GM21447 (cell line): ENCODE results near the gene HAVCR1.
"Not testable (repeated sequence)": the region's sequence is repeated elsewhere in the genome, so short reads cannot be mapped to it uniquely, and the experiment has no call there.

Source experiments
- ATAC-seq: cut with Tn5 transposase; IDR thresholded peaks from one replicate; pipeline ENCODE4 v1.9.1; 2021; ENCODE audit not compliant: unreplicated experiment

The HAVCR1 gene

GRCh38 chr5:157059093-157059539 lies at the start of gene HAVCR1:
TSS of gene HAVCR1 (minus strand) at chr5:157059116. CDS start at chr5:157057943, 1,173 bp downstream.
- no peak for ATAC-seq

DNA sequence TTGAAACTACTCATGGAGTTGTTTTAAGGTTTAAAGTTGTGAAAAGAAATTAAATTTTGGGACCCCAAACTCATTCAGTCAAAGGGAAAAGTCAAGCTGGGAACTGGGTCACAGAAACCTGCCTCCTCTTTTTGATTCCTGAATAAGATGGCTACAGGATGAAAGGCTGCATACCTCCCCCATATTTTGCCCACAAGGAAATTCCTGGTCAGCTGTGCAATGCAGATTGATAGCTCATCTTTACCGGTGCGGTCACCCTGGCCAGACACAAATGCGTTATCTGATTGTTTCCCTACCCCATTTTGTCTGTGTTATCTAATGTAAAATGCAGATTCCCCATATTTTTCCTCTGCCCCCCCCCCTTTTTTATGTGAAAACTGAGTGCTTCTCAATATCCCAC lies 48.6 kb upstream of the HAVCR1 start:
- ATAC-seq: no peak

DNA sequence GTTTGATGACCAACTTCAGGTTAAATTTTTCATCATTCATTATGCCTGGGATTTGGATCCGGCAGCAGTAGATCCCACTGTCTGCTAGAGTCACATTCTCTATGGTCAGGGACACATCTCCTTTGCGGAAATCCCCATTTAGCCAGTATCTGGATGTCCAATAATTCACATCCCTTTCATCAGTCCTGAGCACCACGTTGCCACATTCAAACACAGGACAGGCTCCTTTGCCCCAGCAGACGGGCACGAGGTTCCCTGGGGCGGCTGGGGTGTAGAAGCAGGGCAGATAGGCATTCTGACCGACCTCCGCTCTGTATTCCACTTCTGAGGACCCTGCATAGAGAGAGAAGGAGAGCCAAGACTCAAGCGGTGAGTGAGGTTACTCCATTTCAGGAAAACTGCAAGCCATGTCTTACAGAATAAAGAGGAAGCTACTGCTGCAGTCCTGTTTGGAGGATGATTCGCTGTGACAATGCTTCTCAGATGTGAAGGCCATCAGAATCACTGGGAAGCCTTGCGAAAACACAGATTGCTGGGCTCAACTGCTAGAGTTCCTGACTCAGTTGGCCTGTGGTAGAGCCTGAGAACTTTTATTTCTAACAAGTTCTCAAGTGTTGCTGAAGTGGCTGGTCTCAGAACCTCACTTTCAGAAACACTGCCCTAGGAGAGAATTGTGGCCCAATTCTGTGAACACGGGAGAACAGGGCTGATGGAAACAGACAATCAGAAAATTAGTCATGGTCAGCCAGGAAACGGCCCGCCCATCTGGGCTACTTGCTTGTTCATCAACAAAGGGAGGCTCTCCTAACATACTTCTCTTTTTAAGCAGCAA lies 47.9 kb upstream of the HAVCR1 start:
- no peak for ATAC-seq

DNA sequence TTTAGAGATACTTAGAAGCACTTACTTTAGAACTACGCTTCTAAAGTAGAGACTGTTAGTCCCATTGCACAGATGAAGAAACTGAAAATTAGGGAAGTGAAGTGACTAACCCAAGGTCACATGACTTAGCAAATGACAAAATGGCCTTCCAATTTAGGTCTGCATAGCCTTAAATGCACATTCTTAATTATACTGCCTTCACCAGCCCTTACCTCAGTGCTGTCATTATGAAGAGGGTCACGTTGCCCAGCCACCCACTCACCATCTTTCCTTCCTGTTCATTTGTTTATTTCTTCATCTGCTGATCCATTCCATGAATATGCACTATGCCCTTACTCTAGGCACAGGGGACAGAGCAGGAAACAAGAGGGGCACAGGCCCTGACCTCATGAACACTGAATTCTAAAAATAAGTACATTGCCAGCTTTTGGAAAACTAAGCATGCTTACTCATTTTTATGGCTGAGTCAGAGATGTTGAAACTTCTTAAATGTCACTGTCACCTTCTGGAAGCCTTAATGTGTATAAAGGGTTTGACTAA lies 41.3 kb upstream of the HAVCR1 start:
- ATAC-seq: peak; percentile 55

- ATAC-seq: peak; percentile 69
Measured at GRCh38 chr5:157088342-157088990, 29.6 kb upstream of the HAVCR1 start.

DNA sequence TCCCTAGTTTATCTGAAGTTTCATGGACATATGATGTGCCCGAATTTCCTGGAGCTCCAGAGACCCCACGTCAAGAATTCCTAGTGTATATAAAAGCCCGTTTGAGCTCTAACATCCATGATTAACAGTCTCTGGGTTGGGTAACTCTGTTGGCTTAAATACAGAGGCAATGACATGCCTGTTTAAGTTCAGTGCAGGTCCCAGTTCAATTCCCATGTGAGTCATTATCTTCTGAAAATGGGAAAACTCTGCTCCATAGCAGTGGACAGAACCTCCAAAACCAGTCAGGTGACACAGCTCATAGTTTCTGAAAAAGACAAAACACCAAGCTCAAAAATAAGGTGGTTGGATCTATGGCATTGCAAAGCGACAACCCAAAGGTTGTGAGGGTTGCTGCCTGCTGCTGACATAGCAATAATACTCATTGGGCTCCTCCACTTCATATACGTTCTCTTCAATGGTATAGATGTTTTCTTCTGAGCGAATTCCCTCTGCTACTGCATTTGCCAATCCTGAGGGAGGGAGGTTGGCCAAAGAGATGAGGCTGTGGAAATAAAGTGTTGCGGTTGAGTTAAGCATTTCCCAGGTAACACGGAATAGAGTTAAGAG lies 27.9 kb upstream of the HAVCR1 start:
- ATAC-seq: no peak

- ATAC-seq: no peak
Measured at GRCh38 chr5:157085930-157086329, 27.0 kb upstream of the HAVCR1 start.

DNA sequence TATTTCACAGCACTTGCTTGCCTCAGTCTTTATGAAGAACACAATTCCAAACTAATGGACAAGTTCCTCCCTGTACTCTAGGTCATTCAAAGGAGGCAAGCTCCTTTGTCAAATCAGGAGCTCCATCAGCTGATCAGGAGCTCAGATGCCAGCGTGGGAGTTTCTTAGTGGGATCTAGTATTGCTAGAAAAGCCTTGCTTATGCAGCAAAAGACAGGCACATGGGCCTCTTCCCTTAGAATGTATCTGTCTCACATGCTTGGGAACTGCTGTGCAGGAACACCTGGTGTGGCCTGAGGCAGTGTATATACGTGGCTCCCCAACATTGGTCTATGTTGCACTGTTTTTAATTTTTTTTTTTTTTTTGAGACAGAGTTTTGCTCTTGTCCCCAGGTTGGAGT lies 21.4 kb upstream of the HAVCR1 start:
- no peak for ATAC-seq

GRCh38 chr5:157076558-157076957 lies 17.6 kb upstream of the HAVCR1 start:
- ATAC-seq: no peak

GRCh38 chr5:157072508-157072907 lies 13.6 kb upstream of the HAVCR1 start:
- ATAC-seq: no peak

- no peak for ATAC-seq
Measured at GRCh38 chr5:157069949-157070348, 11.0 kb upstream of the HAVCR1 start.

DNA sequence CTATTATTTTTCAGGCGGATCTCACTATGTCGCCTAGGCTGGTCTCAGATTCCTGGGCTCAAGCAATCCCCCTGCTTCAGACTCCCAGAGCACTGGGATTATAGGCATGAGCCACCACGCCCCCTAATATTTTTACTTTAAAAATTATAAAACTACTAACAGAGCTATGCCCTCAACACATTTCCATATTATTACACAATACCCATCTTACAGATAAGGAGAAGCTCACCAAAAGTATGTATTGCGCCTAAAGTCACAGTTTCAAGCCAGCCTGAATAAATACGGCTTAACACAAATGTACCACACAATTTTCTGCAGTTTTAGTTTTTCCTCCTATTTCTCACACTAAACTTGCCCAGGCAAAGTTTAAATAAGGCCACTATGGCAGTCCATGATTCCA lies 9.9 kb upstream of the HAVCR1 start:
- ATAC-seq: no peak

GRCh38 chr5:157068339-157068738 lies 9.4 kb upstream of the HAVCR1 start:
- no peak for ATAC-seq

DNA sequence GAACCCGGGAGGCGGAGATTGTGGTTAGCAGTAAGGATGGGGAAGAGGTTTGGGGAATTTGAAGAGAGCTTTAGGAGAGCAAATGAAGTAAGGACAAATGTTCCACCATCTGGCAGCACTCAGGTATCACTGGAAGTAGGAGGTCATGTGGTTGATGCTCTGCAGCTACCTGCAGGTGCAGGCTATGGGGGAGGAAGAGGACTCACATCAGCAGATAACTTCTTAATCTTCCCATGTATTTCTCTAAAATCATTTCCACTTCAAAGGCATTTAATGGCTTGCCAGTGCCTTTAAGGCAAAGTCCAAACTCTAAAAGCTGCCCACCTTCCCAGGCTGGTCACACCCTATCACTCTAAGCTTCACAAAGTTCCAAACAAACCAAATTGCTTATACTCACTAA lies 8.1 kb upstream of the HAVCR1 start:
- ATAC-seq: no peak

DNA sequence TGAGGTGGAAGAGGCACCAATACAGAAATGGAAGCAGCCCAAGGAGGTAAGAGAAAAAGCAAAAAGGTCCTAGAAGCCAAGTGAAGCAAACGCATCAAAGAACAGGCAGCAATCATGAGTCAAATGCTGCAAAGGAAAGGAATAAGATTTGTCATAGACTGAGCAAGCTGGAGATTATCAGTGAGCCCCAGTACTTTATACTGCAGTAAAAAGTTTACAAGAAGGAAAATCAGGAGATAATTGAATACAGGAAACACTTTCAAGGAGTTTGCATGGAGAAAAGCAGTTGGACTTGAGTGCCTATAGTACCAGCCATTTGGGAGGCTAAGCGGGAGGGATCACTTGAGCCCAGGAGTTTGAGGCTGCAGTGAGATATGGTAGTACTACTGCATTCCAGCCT lies 7.2 kb upstream of the HAVCR1 start:
- no peak for ATAC-seq

DNA sequence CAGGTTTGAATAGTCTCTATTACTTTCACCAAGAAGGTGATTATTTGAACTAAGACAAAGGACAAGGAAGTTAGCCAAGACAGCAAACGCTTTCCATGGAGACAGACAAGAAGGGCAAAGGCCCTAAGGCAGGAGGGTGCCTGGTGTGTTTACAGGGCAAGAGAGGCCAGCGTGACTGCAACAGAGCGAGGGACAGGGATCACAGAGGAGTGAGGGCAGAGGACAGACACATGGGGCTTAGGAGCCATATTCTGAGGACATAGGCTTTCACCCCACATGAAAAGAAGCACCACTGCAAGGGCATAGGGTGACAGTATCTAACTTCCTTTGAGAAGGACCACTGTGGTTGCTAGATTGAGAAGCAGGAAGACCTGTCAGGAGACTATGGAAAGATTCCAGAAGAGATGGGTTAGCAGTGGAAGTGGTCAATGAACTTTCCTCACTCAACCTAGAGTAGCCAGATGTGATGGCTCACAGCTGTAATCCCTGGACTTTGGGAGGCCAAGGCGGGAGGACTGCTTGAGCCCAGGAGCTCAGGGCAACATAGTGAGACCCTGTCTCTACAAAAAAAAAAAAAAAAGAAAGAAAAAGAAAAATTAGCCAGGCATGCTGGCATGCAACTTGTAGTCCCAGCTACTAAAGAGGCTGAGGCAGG lies 5.0 kb upstream of the HAVCR1 start:
- no peak for ATAC-seq

DNA sequence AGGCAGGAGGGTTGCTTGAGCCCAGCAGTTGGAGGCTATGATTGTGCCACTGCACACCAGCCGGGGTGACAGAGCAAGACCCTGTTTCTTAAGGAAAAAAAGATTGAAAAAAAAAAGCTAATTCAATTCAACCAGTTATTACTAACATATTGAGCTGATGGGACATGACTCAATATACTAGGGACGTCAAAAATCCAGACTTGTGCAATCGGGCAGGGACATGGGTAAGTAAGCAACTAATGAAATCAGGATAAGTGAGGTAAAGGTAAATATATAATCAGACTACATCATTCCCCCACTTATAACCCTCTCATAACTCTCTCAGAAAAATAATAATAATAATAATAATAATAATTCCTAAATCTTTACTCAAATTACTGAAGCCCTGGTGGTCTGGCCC lies 975 bp upstream of the HAVCR1 start:
- no peak for ATAC-seq

GRCh38 chr5:157057459-157058370 lies 1.2 kb downstream of the HAVCR1 start:
- no peak for ATAC-seq

GRCh38 chr5:157056848-157057247 lies 2.1 kb downstream of the HAVCR1 start:
- ATAC-seq: not testable (repeated sequence)

- ATAC-seq: no peak
Measured at GRCh38 chr5:157051604-157052245, 7.2 kb downstream of the HAVCR1 start.
